Fibroblast of the aortic adventitia (primary cell): Measurements from ENCODE around the gene MTCL3.

ENCODE experiments used
- DNase-seq: peaks from one replicate; pipeline ENCODE4 v3.0.0-alpha.2; 2010; ENCODE audit warnings: low read depth
- H3K4me3 ChIP-seq: 2 replicates; pipeline ENCODE4 v1.5.1; 2011; ENCODE audit warnings: low read depth, mild to moderate bottlenecking, control low read depth, low read length, moderate library complexity
- TF ChIP-seq, protein P1 (sequence below): IDR thresholded peaks from 2 replicates; pipeline ENCODE4 v1.5.1; 2011; ENCODE audit warnings: mild to moderate bottlenecking, low read length, control low read depth, inconsistent platforms; ENCODE audit not compliant: insufficient read depth

Gene MTCL3

DNA sequence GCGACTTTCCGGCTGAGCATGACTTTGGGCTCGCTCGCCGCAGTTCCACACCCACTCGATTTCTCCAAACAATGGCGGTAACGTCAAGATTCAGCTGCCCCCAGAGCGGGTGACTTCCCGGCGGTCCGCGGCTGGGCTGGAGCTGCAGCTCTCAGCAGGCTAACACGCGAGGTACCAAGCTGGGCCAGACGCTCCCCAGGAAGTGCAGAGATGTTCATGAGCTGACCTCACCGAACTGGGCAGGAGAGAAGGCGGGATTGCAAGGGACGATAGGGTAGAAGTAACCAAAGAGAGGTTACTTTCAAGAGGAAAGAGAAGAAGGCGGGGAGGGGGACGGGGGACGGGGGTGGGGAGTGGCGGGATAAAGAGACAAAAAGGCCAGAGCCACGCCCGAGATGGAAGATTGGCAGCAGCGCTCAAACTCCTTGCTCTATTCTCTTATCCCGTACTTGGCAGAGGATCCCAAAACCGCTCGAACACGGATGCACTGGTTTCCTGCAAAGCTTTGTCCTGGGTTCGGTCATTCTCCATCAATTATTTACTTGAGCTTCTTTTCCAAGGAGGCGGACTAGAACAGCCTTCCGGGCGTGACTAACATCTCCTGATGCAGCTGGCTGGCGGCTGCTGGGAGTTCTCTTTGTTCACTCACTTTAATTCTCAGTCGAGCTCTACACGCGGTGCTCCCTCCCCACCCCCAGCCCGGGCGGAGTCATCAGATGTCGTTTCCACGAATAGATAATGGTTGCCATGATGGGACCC lies at the start of gene MTCL3:
MTCL3 (minus strand) TSS at position 626 of the 759 bp plus-strand sequence.
- peak; percentile 43 for DNase-seq
- TF ChIP-seq, protein P1, sequence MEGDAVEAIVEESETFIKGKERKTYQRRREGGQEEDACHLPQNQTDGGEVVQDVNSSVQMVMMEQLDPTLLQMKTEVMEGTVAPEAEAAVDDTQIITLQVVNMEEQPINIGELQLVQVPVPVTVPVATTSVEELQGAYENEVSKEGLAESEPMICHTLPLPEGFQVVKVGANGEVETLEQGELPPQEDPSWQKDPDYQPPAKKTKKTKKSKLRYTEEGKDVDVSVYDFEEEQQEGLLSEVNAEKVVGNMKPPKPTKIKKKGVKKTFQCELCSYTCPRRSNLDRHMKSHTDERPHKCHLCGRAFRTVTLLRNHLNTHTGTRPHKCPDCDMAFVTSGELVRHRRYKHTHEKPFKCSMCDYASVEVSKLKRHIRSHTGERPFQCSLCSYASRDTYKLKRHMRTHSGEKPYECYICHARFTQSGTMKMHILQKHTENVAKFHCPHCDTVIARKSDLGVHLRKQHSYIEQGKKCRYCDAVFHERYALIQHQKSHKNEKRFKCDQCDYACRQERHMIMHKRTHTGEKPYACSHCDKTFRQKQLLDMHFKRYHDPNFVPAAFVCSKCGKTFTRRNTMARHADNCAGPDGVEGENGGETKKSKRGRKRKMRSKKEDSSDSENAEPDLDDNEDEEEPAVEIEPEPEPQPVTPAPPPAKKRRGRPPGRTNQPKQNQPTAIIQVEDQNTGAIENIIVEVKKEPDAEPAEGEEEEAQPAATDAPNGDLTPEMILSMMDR: no peak
- peak within 1 kb of the TSS; percentile 56 for H3K4me3 ChIP-seq

DNA sequence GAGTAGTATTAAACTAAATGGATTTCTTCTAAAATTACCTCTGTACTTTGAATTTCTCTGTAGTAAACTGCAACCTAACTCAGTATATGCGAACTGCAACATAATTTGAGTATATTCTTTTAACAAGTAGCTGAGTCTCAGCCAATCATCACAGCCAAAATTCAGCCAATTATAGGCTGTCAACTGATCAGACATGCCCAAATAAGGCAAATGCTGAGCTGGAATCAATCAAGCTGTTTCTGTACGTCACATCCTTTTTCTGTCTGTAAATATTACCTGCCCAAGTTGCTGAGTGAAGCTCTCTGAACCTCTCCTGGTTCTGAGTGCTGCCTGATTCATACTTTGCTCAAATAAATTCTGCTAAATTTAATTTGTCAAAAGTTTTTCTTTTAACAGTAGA lies 48.3 kb upstream of the MTCL3 start:
- H3K4me3 ChIP-seq: no peak overlapping the region
- TF ChIP-seq, protein P1: no peak
- DNase-seq: no peak

DNA sequence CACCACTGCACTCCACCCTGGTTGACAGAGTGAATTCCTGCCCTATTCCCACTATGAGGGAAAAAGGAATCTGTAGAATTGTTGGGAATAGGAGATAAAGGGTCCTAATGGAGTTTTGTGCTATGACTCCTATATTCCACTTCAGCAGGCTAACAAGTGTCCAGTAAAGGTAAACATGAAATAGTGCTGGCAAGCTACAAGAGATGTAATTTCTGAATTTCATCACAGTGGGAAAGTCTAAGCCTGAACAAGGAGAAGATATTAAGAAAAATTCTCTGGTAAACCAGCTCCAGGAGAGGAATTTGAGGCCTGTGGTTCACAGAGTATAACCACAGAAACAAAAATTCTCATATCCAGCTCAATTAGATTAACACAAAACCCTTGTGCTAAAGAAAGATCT lies 47.5 kb upstream of the MTCL3 start:
- no peak overlapping the region for H3K4me3 ChIP-seq
- DNase-seq: no peak
- TF ChIP-seq, protein P1: no peak

DNA sequence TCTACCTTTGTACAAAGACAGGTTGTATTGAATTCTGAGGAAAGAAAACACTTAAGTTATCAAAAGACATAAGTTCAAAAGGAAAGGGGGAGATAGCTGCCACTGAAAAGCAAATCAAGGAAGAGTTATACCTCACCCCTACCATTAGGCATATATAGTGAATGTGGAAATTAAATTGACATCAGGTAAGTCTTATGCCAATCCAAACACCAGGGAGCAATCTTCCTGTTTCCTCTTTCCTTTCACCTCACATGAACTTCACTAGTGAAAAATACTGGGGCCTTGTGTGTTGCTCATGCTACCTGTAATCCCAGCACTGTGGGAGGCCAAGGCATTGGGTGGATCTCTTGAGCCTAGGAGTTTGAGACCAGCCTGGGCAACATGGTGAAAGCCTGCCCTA lies 47.0 kb upstream of the MTCL3 start:
- DNase-seq: no peak
- H3K4me3 ChIP-seq: no peak overlapping the region
- TF ChIP-seq, protein P1: no peak

DNA sequence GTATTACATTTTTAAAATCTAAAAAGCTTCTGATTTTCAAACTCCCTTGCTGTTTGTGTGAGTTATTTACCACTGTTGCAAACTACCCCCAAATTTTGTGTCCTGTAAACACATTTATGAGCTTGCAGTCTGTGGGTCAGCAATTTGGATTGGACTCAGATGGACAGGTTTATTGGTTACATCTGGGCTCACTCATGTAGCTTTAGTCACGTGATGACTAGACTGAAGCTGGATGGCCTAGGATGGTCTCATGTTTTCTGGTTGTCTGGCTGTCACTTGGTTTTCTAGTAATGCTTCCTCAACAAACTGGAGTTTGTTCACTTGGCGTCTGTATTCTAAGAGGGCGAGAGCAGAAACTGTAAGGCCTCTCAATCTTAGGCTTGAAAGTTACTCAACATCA lies 45.6 kb upstream of the MTCL3 start:
- DNase-seq: no peak

DNA sequence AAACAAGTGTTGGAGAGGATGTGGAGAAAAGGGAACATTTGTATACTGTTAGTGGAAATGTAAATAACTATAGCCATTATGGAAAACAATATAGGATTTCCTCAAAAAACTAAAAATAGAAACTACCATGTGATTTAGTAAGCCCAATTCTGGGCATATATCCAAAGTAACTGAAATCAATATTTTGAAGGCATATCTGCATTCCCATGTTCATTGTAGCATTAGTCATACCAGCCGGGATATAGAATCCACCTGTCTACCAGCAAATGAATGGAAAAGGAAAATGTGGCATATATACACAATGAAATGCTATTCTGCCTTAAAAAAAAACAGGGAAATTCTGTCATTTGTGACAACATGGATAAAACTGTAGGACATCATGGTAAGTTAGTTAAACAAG lies 42.5 kb upstream of the MTCL3 start:
- DNase-seq: peak; percentile 50
- TF ChIP-seq, protein P1: no peak
- no peak overlapping the region for H3K4me3 ChIP-seq

More for the DNA sequence above, 45.6 kb upstream of the MTCL3 start:
- H3K4me3 ChIP-seq: no peak overlapping the region
- TF ChIP-seq, protein P1: no peak
